Measurements from ENCODE around the gene ACTG2. TPM values are rescaled to one million over a fixed set of nuclear protein-coding genes. Genes with fewer than 3 reads are reported as not detected.
"Not testable (repeated sequence)": the region's sequence is repeated elsewhere in the genome, so short reads cannot be mapped to it uniquely, and the experiment has no call there.

The ACTG2 gene
- total RNA-seq, 1 experiment from 2014 or later: 2.7 TPM

DNA sequence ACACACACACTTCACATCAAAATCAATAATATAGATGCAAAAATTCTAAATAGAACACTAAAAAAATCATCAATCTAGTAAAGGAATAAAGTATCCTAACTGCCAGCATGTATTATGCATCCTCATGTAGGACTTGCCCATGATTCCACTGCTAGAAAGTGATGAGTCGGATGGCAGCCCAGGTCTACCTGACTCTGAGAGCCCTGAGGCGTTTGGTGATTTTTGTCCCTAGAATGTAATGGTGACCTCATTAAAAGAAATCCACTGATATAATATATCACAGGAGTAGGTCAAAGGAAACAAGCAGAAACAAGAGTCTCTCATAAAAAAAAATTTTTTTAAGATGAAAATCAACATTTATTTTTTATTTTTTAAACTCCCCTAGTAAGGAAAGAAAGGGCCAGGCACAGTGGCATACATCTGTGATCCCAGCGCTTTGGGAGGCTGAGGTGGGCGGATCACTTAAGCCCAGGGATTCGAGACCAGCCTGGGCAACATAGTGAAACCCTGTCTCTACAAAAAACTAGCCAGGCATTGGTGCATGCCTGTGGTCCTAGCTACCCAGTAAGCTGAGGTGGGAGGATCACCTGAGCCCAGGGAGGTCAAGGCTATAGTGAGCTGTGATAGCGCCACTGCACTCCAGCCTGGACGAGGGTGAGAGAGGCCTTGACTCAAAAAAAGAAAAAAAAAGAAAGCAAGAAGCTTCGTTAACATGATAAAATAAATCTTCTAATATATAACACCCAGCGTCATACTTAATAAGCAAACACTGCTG is 24.4 kb upstream of the ACTG2 start:
- CTCF ChIA-PET: no interaction called here
- no peak for DNase-seq (ENCODE audit: low spot score)
- no peak overlapping the region for H3K4me3 ChIP-seq (ENCODE audit: low read depth, low read length, poor library complexity, severe bottlenecking)
- H3K27me3 ChIP-seq (replicated peaks; ENCODE audit: insufficient read depth, low read depth, low read length, poor library complexity): no peaks in the 10 kb centered on the region
- no peak for TF ChIP-seq EZH2 (IDR thresholded peaks at IDR 0.05; ENCODE audit: borderline replicate concordance, low read depth, low read length, poor library complexity, severe bottlenecking)
- TF ChIP-seq, protein P1, sequence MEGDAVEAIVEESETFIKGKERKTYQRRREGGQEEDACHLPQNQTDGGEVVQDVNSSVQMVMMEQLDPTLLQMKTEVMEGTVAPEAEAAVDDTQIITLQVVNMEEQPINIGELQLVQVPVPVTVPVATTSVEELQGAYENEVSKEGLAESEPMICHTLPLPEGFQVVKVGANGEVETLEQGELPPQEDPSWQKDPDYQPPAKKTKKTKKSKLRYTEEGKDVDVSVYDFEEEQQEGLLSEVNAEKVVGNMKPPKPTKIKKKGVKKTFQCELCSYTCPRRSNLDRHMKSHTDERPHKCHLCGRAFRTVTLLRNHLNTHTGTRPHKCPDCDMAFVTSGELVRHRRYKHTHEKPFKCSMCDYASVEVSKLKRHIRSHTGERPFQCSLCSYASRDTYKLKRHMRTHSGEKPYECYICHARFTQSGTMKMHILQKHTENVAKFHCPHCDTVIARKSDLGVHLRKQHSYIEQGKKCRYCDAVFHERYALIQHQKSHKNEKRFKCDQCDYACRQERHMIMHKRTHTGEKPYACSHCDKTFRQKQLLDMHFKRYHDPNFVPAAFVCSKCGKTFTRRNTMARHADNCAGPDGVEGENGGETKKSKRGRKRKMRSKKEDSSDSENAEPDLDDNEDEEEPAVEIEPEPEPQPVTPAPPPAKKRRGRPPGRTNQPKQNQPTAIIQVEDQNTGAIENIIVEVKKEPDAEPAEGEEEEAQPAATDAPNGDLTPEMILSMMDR (conservative IDR thresholded peaks at IDR 0.05; ENCODE audit: low read depth, low read length): no peak
- H3K27ac ChIP-seq (ENCODE audit: low read depth, low read length, poor library complexity, severe bottlenecking): no peak overlapping the region
- BruUV-seq (replicated peaks): no TSS peak
- intact Hi-C loops (cut with micrococcal nuclease; ENCODE audit: unreplicated experiment): no loop called here
- H3K4me1 ChIP-seq (ENCODE audit: insufficient read depth, low read length, poor library complexity, severe bottlenecking): no peaks in the 10 kb centered on the region
- POLR2A ChIA-PET (ENCODE audit: low non-redundant PET): no interaction called here
- no peaks in the 10 kb centered on the region for H3K9me3 ChIP-seq (ENCODE audit: low read depth, low read length, poor library complexity, severe bottlenecking)
- H3K36me3 ChIP-seq (ENCODE audit: insufficient read depth, low read length, poor library complexity, severe bottlenecking): peaks cover 18% of the 10 kb centered on the region

DNA sequence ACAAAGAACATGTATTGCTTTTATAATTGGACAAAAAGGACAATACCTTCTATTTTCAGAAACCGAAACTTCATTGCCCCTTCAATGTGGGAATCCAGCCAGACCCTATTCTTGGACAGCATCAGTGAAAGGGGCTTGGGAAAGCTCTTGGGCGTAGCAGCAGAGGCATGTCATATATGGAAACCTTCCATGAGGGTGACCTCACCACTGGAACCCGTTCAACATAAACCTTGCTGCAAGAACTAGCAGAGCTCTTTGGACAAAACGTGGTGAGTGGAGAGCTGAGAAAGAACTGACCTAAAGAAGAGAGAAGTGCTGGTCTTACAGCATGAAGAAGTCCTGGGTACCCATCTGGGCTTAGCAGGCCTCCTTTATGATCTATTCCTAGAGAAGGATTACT is 22.7 kb upstream of the ACTG2 start:
- no peak overlapping the region for H3K27ac ChIP-seq (ENCODE audit: low read depth, low read length, poor library complexity, severe bottlenecking)
- BruUV-seq (replicated peaks): no TSS peak
- CTCF ChIA-PET: no interaction called here

DNA sequence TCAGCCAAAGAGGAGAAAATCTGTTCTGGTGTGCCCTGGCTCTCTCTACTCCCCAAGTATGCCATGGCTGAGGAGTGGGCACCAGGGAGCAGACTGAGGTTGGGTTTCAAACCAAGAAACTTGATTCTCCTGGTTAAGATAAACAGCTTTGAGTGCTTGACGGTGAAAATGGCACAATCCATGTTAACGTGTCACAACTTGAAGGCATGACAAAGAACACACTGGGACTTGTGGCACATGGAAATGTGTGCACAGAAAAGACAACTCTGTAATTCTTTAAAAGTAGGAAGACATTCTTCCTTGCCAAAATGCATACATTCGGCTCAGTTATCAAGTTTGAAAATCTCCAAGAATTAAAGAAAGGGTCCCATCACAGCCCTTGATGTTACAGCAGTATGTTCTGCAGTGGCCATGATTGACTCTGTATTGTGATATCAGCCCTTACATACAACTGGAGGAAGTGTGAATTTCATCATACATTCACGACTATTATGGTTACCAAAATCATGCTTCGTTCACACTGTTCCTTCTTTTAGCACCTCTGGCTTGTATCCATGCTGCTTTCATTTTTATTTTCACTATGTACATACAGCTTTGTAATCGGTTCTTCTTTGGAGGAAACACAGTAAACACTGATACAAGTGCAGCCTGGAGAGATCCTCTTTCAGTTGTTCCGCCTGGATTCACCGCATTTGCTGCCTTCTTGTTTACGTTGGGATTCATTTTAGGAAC is 15.6 kb upstream of the ACTG2 start:
- H3K27ac ChIP-seq (ENCODE audit: low read depth, low read length, poor library complexity, severe bottlenecking): no peak overlapping the region
- intact Hi-C loops (cut with micrococcal nuclease; ENCODE audit: unreplicated experiment): no loop called here
- no peak for DNase-seq (ENCODE audit: low spot score)
- BruUV-seq (replicated peaks): no TSS peak
- no peak for TF ChIP-seq EZH2 (IDR thresholded peaks at IDR 0.05; ENCODE audit: borderline replicate concordance, low read depth, low read length, poor library complexity, severe bottlenecking)
- TF ChIP-seq, protein P1 (conservative IDR thresholded peaks at IDR 0.05; ENCODE audit: low read depth, low read length): no peak
- CTCF ChIA-PET: no interaction called here
- no peaks in the 10 kb centered on the region for H3K9me3 ChIP-seq (ENCODE audit: low read depth, low read length, poor library complexity, severe bottlenecking)
- no peaks in the 10 kb centered on the region for H3K27me3 ChIP-seq (replicated peaks; ENCODE audit: insufficient read depth, low read depth, low read length, poor library complexity)
- POLR2A ChIA-PET (ENCODE audit: low non-redundant PET): no interaction called here
- H3K36me3 ChIP-seq (ENCODE audit: insufficient read depth, low read length, poor library complexity, severe bottlenecking): no peaks in the 10 kb centered on the region
- no peak overlapping the region for H3K4me3 ChIP-seq (ENCODE audit: low read depth, low read length, poor library complexity, severe bottlenecking)
- H3K4me1 ChIP-seq (ENCODE audit: insufficient read depth, low read length, poor library complexity, severe bottlenecking): no peaks in the 10 kb centered on the region

More for the DNA sequence above, 22.7 kb upstream of the ACTG2 start:
- H3K4me3 ChIP-seq (ENCODE audit: low read depth, low read length, poor library complexity, severe bottlenecking): no peak overlapping the region
- peaks cover 11% of the 10 kb centered on the region for H3K36me3 ChIP-seq (ENCODE audit: insufficient read depth, low read length, poor library complexity, severe bottlenecking)
- TF ChIP-seq, protein P1 (conservative IDR thresholded peaks at IDR 0.05; ENCODE audit: low read depth, low read length): no peak
- no peak for TF ChIP-seq EZH2 (IDR thresholded peaks at IDR 0.05; ENCODE audit: borderline replicate concordance, low read depth, low read length, poor library complexity, severe bottlenecking)
- intact Hi-C loops (cut with micrococcal nuclease; ENCODE audit: unreplicated experiment): no loop called here
- DNase-seq (ENCODE audit: low spot score): no peak
- no peaks in the 10 kb centered on the region for H3K9me3 ChIP-seq (ENCODE audit: low read depth, low read length, poor library complexity, severe bottlenecking)
- POLR2A ChIA-PET (ENCODE audit: low non-redundant PET): no interaction called here
- no peaks in the 10 kb centered on the region for H3K4me1 ChIP-seq (ENCODE audit: insufficient read depth, low read length, poor library complexity, severe bottlenecking)
- no peaks in the 10 kb centered on the region for H3K27me3 ChIP-seq (replicated peaks; ENCODE audit: insufficient read depth, low read depth, low read length, poor library complexity)

DNA sequence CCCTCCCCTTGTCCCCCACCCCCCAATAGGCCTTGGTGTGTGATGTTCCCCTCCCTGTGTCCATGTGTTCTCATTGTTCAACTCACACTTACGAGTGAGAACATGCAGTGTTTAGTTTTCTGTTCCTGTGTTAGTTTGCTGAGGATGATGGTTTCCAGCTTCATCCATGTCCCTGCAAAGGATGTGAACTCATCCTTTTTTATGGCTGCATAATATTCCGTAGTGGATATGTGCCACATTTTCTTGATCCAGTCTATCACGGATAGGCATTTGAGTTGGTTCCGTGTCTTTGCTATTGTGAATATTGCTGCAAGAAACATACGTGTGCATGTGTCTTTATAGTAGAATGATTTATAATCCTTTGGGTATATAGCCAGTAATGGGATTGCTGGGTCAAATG is 14.8 kb upstream of the ACTG2 start:
- intact Hi-C loops (cut with micrococcal nuclease; ENCODE audit: unreplicated experiment); CTCF ChIA-PET; POLR2A ChIA-PET (ENCODE audit: low non-redundant PET): not testable (repeated sequence)

More for the DNA sequence above, 14.8 kb upstream of the ACTG2 start:
- H3K27ac ChIP-seq (ENCODE audit: low read depth, low read length, poor library complexity, severe bottlenecking); H3K36me3 ChIP-seq (ENCODE audit: insufficient read depth, low read length, poor library complexity, severe bottlenecking); H3K4me3 ChIP-seq (ENCODE audit: low read depth, low read length, poor library complexity, severe bottlenecking); BruUV-seq (replicated peaks); DNase-seq (ENCODE audit: low spot score); H3K4me1 ChIP-seq (ENCODE audit: insufficient read depth, low read length, poor library complexity, severe bottlenecking); H3K9me3 ChIP-seq (ENCODE audit: low read depth, low read length, poor library complexity, severe bottlenecking); H3K27me3 ChIP-seq (replicated peaks; ENCODE audit: insufficient read depth, low read depth, low read length, poor library complexity): not testable (repeated sequence)
